ENCODE results near the gene BRPF1.

BRPF1 gene

DNA sequence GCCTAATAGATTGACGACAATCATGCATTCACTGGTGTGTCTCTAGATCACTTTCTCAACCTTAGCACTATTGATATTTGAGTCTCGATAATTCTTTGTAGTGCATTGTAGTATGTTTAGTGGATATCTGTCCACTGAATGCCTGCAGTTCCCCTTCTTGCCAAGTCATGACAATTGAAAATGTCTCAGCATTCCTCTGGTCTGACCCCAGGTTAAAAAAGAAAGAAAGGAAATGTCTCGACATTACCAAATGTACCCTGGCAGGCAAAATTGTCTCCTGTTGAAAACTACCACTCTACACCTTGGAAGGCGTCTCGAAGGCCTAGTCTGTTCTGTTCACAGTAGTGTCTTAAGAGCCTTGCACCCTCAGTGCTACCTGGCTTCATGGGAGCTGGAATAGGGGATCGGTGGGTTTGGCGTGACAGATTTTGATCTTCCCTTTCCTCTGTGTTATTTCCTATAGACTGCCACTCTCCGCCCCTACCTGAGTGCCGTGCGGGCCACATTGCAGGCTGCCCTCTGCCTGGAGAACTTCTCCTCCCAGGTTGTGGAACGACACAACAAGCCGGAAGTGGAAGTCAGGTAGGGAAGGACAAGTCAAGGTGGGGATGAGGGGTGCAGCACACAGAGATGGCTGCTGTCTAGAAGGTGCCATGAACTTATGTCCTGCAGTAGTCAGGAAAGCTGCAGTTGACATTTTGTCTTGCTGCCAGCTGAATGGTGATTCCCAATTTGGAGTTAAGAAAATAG, 65.8 kb downstream of the BRPF1 start:
- Histone ChIP-seq H4K91ac (ENCODE audit: low read length) (no peak overlapping the region), H2BK120ac (ENCODE audit: low read depth, low read length) (no peak overlapping the region), H3K4me1 (ENCODE audit: control insufficient read depth, insufficient read depth, low read depth, low read length) (peaks cover 6% of the 10 kb centered on the region), H2BK5ac (ENCODE audit: low read depth, low read length, poor library complexity, severe bottlenecking) (no peak overlapping the region), H3K4me3 (ENCODE audit: insufficient read depth in 1 of 2, low read depth in 1 of 2, low read length in 2 of 2) (no peak overlapping the region), H3K9ac (ENCODE audit: low read length) (no peak overlapping the region), H3K27ac (ENCODE audit: low read length, poor library complexity, severe bottlenecking) (no peak overlapping the region), H3K27me3 (ENCODE audit: control insufficient read depth in 1 of 2, insufficient read depth in 1 of 2, low read length in 2 of 2) (no peaks in the 10 kb centered on the region), H4K8ac (ENCODE audit: low read length) (peak overlapping the region; percentile 31), H2AFZ (ENCODE audit: low read depth, low read length) (no peak overlapping the region), H3K23ac (ENCODE audit: low read length in 2 of 2) (no peak overlapping the region), H3K79me1 (replicated peaks; ENCODE audit: low read length, poor library complexity, severe bottlenecking) (peaks cover 17% of the 10 kb centered on the region), H3K9me3 (ENCODE audit: control insufficient read depth, low read length) (no peaks in the 10 kb centered on the region), H3K4me2 (ENCODE audit: low read length, poor library complexity, severe bottlenecking) (no peak overlapping the region), H2BK12ac (ENCODE audit: low read length in 2 of 2) (no peak overlapping the region), H3K14ac (ENCODE audit: low read length in 2 of 2) (no peak overlapping the region), H3K18ac (ENCODE audit: low read depth in 1 of 2, low read length in 2 of 2) (no peak overlapping the region), H2BK15ac (ENCODE audit: low read depth, poor library complexity, severe bottlenecking) (no peak overlapping the region), H3K36me3 (ENCODE audit: control insufficient read depth in 1 of 2, insufficient read depth in 2 of 2, low read depth in 1 of 2, low read length in 2 of 2) (peaks cover 46 to 65% of the 10 kb centered on the region in 2 experiments), H3K4ac (ENCODE audit: low read depth in 1 of 2, low read length in 2 of 2) (no peak overlapping the region), H2AK5ac (ENCODE audit: low read length, severe bottlenecking) (no peak overlapping the region)
- WGBS: 100% methylated on average over 12 of the region's 12 CpGs
- DNase-seq: no peak

Data from mesenchymal stem cell (in vitro differentiated cells and primary cell).